OCI-LY7 (cell line): ENCODE data around the gene KCNK15. TPM values are rescaled to one million over a fixed set of nuclear protein-coding genes. Genes with fewer than 3 reads are reported as not detected.

Source experiments
- BruUV-seq: library from RNA; stranded (reverse); fragments of 400-500 nt; replicated peaks from 2 replicates; lab custom pipeline; 2021; lab: Mats Ljungman, UMichigan
- CTCF ChIA-PET: fragments of 300-600 bp; sonication (Branson Sonifier 250); formaldehyde crosslinking; loops from one replicate; lab custom pipeline; 2022; ENCODE audit warnings: antibody characterized with exemption; ENCODE audit not compliant: unreplicated experiment; lab: Charles Lee
- POLR2A ChIA-PET: fragments of 300-600 bp; sonication (Branson Sonifier 250); formaldehyde crosslinking; loops from one replicate; lab custom pipeline; 2022; ENCODE audit warnings: antibody characterized with exemption; lab: Charles Lee
- DNase-seq: peaks from one replicate; pipeline ENCODE4 v3.0.0-alpha.2; 2015; ENCODE audit warnings: low spot score
- H2AFZ ChIP-seq: fragments of 200-600 bp; sonication (generic), shearing (Covaris generic); 2 replicates; pipeline ENCODE4 v1.6.1; 2014; ENCODE audit warnings: mild to moderate bottlenecking, antibody characterized with exemption, low read length, moderate library complexity
- H3K27ac ChIP-seq: fragments of 200-600 bp; sonication (generic); 2 replicates; pipeline ENCODE4 v1.5.1; 2014; ENCODE audit warnings: mixed run types, low read depth, mild to moderate bottlenecking, moderate library complexity, low read length, inconsistent platforms; ENCODE audit not compliant: poor library complexity, severe bottlenecking
- H3K36me3 ChIP-seq: fragments of 200-600 bp; sonication (generic); 2 replicates; pipeline ENCODE4 v1.6.1; 2014; ENCODE audit warnings: mild to moderate bottlenecking, antibody characterized with exemption, low read length, moderate library complexity, mixed read lengths; ENCODE audit not compliant: insufficient read depth
- H3K4me1 ChIP-seq: fragments of 200-600 bp; sonication (generic); 2 replicates; pipeline ENCODE4 v1.5.1; 2014; ENCODE audit warnings: mild to moderate bottlenecking, low read length; ENCODE audit not compliant: insufficient read depth, poor library complexity, severe bottlenecking
- H3K4me2 ChIP-seq: fragments of 200-600 bp; sonication (generic); 2 replicates; pipeline ENCODE4 v1.6.1; 2014; ENCODE audit warnings: mild to moderate bottlenecking, low read length
- H3K4me3 ChIP-seq: fragments of 200-600 bp; sonication (generic); 2 replicates; pipeline ENCODE4 v1.5.1; 2014; ENCODE audit warnings: mild to moderate bottlenecking, low read depth, low read length; ENCODE audit not compliant: poor library complexity, severe bottlenecking
- H3K79me2 ChIP-seq: fragments of 200-600 bp; sonication (generic); 2 replicates; pipeline ENCODE4 v1.6.1; 2016; ENCODE audit warnings: low read depth, mild to moderate bottlenecking, low read length, moderate library complexity, mixed read lengths; ENCODE audit not compliant: insufficient read depth
- H3K9me2 ChIP-seq: fragments of 200-600 bp; sonication (generic); 2 replicates; pipeline ENCODE4 v1.6.1; 2016; ENCODE audit warnings: mild to moderate bottlenecking, low read length, mixed read lengths; ENCODE audit not compliant: insufficient read depth
- H3K9me3 ChIP-seq: fragments of 200-600 bp; sonication (generic); 2 replicates; pipeline ENCODE4 v1.6.1; 2014; ENCODE audit warnings: mild to moderate bottlenecking, mixed run types, low read length, mixed read lengths
- H4K20me1 ChIP-seq: fragments of 200-600 bp; sonication (generic); 2 replicates; pipeline ENCODE4 v1.6.1; 2014; ENCODE audit warnings: mild to moderate bottlenecking, antibody characterized with exemption, low read length, moderate library complexity, mixed read lengths; ENCODE audit not compliant: insufficient read depth
- CTCF ChIP-seq: fragments of 200-600 bp; sonication (generic); conservative IDR thresholded peaks from 2 replicates; pipeline ENCODE4 v1.5.1; 2014; ENCODE audit warnings: mild to moderate bottlenecking, antibody characterized with exemption, low read length, moderate library complexity, mixed read lengths
- EZH2phosphoT487 ChIP-seq: fragments of 200-600 bp; sonication (generic); IDR thresholded peaks from 2 replicates; pipeline ENCODE4 v1.6.1; 2018; ENCODE audit warnings: low read depth, borderline replicate concordance, mild to moderate bottlenecking, mixed run types, antibody characterized with exemption, low read length, moderate library complexity, mixed read lengths
- intact Hi-C: fragments of 100-400 bp; cut with micrococcal nuclease; formaldehyde crosslinking; loops from one replicate; pipeline ENCODE4 v1.10.0; 2022; ENCODE audit not compliant: unreplicated experiment
- total RNA-seq, 2 experiments: library from RNA; depleted of rRNA in 1 of 2; stranded (reverse); fragments of >200 nt in 1 of 2; shearing (Covaris generic) in 1 of 2; gene quantifications; 2 replicates each; pipeline ENCODE4 v1.2.3, GENCODE V29; 2014 to 2022

KCNK15 gene
- total RNA-seq, 2 experiments from 2014 or later, result not detected

DNA sequence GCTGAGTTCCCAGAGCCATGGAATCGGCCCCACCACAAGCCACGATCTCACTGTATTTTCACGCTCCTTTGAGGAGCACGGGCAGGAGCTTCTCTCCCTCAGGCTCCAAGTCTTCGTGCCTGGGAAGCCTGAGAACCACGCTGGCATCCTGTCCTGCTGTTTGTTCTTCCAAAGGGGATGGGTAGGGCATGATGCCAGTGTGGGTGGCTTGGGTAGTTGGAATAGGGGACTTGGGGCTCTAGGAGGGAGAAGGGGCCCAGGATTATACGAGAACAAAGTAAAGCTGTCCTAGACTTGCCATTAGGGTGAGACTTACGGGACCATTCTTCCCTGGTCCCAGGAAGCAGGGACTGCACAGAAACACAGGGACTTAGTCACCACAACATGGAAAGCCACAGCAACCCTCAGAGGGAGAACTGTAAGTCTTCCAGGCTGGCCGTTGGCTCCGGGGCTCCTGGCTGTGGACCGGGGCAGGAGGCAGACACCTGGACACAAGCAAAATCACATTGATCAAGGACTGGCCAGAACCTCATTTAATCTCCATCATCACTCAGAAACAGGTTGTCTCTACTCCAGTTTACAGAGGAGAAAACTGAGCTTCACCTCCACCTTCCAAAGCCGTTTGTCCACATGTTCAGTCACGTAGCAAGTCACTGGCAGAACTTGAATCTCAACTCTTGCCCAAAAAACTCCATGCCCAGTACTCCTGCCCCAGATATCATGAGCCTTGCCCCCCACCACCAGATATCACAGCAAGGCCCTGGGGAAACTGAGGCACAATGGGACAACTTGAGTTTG lies 29.2 kb upstream of the KCNK15 start:
- DNase-seq, result no peak
- intact Hi-C loops, result no loop called here
- H3K9me2 ChIP-seq, result no peaks in the 10 kb centered on the region
- ChIA-PET CTCF (no interaction called here), POLR2A (no interaction called here)
- no peak overlapping the region for H2AFZ ChIP-seq
- no peak overlapping the region for H3K4me2 ChIP-seq
- no peaks in the 10 kb centered on the region for H3K36me3 ChIP-seq
- no peaks in the 10 kb centered on the region for H3K9me3 ChIP-seq
- no peaks in the 10 kb centered on the region for H3K4me1 ChIP-seq
- TF ChIP-seq EZH2phosphoT487, result no peak
- no peak for TF ChIP-seq CTCF
- H3K79me2 ChIP-seq, result no peaks in the 10 kb centered on the region
- no peaks in the 10 kb centered on the region for H4K20me1 ChIP-seq
- no peak overlapping the region for H3K27ac ChIP-seq
- H3K4me3 ChIP-seq, result no peak overlapping the region
- BruUV-seq, result no TSS peak

- TF ChIP-seq CTCF, result peak; percentile 45; the same call in 1 of the 2 replicates
- no peak for TF ChIP-seq EZH2phosphoT487
- Histone ChIP-seq H3K4me3 (no peak overlapping the region), H4K20me1 (no peaks in the 10 kb centered on the region), H3K79me2 (no peaks in the 10 kb centered on the region), H3K9me2 (no peaks in the 10 kb centered on the region), H3K27ac (no peak overlapping the region), H3K4me1 (no peaks in the 10 kb centered on the region), H3K4me2 (no peak overlapping the region), H3K36me3 (no peaks in the 10 kb centered on the region), H2AFZ (no peak overlapping the region), H3K9me3 (no peaks in the 10 kb centered on the region)
- ChIA-PET CTCF (no interaction called here), POLR2A (no interaction called here)
- no peak for DNase-seq
- intact Hi-C loops, result no loop called here
- BruUV-seq, result no TSS peak
These were observed 27.7 kb upstream of the KCNK15 start for GRCh38 chr20:44717986-44718385.

GRCh38 chr20:44719841-44720240 lies 25.8 kb upstream of the KCNK15 start:
- no TSS peak for BruUV-seq
- H3K36me3 ChIP-seq, result no peaks in the 10 kb centered on the region
- no peak for DNase-seq
- no peak overlapping the region for H3K4me2 ChIP-seq
- TF ChIP-seq CTCF (no peak), EZH2phosphoT487 (no peak)
- H3K4me1 ChIP-seq, result no peaks in the 10 kb centered on the region
- H3K27ac ChIP-seq, result no peak overlapping the region
- no peaks in the 10 kb centered on the region for H3K9me2 ChIP-seq
- H3K79me2 ChIP-seq, result no peaks in the 10 kb centered on the region
- intact Hi-C loops, result no loop called here
- no peak overlapping the region for H3K4me3 ChIP-seq
- H2AFZ ChIP-seq, result no peak overlapping the region
- POLR2A ChIA-PET, result no interaction called here
- no peaks in the 10 kb centered on the region for H4K20me1 ChIP-seq
- CTCF ChIA-PET, result no interaction called here
- no peaks in the 10 kb centered on the region for H3K9me3 ChIP-seq
